Measurements from ENCODE around the gene AGO3.

AGO3 gene

DNA sequence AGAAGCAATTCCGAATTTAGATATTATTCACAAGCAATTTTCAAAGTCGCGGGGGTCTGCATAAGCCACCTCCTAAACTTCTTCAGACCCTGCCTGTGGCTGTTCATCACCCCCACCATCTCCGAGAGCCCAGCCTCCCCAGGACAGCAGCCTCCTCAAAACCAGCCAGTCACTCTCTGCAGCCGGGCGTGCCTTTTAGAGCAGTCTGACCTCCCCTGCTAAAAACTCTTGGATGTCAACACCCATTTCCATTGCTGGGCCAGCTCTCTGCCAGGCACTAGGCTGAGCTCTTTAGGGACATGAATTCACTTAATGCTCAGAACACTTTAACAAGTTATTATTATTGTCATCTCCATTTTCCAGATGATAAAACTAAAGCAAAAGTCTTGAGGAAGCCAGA, 169.5 kb downstream of the AGO3 start:
- Mint-ChIP-seq H3K9me3 (no peaks in the 10 kb centered on the region), H3K36me3 (peaks cover 15% of the 10 kb centered on the region), H3K4me1 (no peaks in the 10 kb centered on the region), H3K27ac (no peak overlapping the region), H3K4me3 (no peak overlapping the region)
- ATAC-seq (no peak), DNase-seq (ENCODE audit: low spot score in 2 of 2) (no peak)

DNA sequence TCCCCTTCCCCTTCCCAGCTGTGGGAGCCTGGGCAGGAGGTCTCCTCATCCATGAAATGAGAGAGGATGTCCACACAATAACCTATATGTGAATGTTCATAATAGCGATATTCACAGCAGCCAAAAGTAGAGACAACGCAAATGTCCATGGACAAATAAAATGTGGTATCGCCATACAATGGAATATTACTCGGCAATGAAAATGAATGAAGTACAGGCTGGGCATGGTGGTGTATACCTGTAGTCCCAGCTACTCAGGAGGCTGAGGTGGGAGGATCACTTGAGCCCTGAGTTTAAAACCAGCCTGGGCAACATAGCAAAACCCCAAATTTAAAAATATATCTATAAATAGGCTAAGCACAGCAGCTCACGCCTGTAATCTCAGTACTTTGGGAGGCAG, 170.6 kb downstream of the AGO3 start:
- Mint-ChIP-seq H3K4me3 (no peak overlapping the region), H3K4me1 (no peaks in the 10 kb centered on the region), H3K27ac (no peak overlapping the region), H3K9me3 (no peaks in the 10 kb centered on the region), H3K36me3 (peaks cover 4% of the 10 kb centered on the region)
- no peak for ATAC-seq
- DNase-seq (ENCODE audit: low spot score in 2 of 2) = no peak

- Mint-ChIP-seq H3K9me3 (no peaks in the 10 kb centered on the region), H3K27ac (peak overlapping the region; percentile 40), H3K36me3 (no peaks in the 10 kb centered on the region), H3K4me3 (no peak overlapping the region), H3K4me1 (peaks cover 21% of the 10 kb centered on the region)
- ATAC-seq (no peak), DNase-seq (ENCODE audit: low spot score in 2 of 2) (no peak)
Measured at GRCh38 chr1:36106269-36106668, 175.4 kb downstream of the AGO3 start.

- Mint-ChIP-seq H3K36me3 (no peaks in the 10 kb centered on the region), H3K27ac (peak overlapping the region; percentile 68), H3K9me3 (no peaks in the 10 kb centered on the region), H3K4me3 (no peak overlapping the region), H3K4me1 (peaks cover 25% of the 10 kb centered on the region)
- ATAC-seq (no peak), DNase-seq (ENCODE audit: low spot score in 2 of 2) (no peak)
Measured at GRCh38 chr1:36107394-36107793, 176.5 kb downstream of the AGO3 start.

DNA sequence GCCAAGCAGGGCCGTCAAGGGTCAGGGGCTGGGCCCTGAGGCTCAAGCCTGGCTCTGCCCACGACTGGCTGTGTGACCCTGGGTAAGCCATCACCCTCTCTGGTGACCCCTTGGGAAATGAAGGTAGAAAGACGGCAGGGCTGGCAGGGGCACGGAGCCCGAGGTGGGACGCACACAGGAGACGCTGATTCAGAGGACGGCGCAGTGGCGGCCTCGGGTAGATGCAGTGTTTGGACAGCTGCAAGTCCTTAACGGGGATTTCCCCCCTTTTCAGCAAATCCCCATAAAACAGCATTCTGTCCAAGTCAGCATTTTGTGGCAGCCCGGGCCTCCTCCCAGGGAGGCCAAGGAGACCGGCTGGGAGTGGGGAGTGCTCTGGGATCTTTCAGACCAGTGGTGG, 177.4 kb downstream of the AGO3 start:
- H3K36me3 Mint-ChIP-seq = no peaks in the 10 kb centered on the region
- no peaks in the 10 kb centered on the region for H3K9me3 Mint-ChIP-seq
- no peak overlapping the region for H3K4me3 Mint-ChIP-seq
- DNase-seq (ENCODE audit: low spot score in 2 of 2) (no peak), ATAC-seq (no peak)
- peaks cover 25% of the 10 kb centered on the region for H3K4me1 Mint-ChIP-seq
- H3K27ac Mint-ChIP-seq = peak overlapping the region; percentile 68

DNA sequence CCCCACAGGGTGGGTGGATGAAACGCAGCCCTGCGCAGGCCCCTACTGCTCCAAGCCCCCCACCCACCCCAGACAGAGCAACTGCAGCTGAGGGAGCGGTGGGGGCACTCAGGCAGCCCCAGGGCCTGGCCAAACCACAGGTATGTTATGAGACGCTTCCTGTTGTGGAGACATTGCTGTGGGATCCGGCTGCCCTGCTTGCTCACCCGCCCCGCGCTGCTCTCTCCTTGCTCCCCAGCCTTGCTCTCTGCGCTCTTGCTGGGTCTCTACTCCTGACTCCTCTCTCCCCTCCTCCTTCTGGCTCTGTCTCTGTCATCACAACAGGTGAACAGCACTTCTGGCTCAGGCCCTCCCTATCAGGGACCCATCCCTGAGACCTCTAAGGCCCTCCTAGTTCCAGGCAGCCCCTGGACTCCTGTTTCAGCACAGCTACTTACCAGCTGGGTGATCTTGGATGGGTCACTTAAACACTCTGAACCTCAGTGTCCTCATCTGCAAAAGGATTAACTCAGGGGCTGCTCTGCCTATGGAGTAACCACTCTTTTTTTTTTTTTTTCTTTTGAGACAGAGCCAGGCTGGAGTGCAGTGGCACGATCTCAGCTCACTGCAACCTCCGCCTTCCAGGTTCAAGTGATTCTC, 178.3 kb downstream of the AGO3 start:
- peaks cover 25% of the 10 kb centered on the region for H3K4me1 Mint-ChIP-seq
- no peaks in the 10 kb centered on the region for H3K36me3 Mint-ChIP-seq
- DNase-seq (ENCODE audit: low spot score in 2 of 2) (peak; percentile 34 to 64), ATAC-seq (peak; percentile 93)
- H3K9me3 Mint-ChIP-seq = no peaks in the 10 kb centered on the region
- H3K27ac Mint-ChIP-seq = peak overlapping the region; percentile 68
- H3K4me3 Mint-ChIP-seq = peak overlapping the region; percentile 25

GRCh38 chr1:36111151-36111550, 180.2 kb downstream of the AGO3 start:
- Mint-ChIP-seq H3K4me1 (peaks cover 25% of the 10 kb centered on the region), H3K9me3 (no peaks in the 10 kb centered on the region), H3K36me3 (no peaks in the 10 kb centered on the region), H3K4me3 (no peak overlapping the region), H3K27ac (peak overlapping the region; percentile 87)
- DNase-seq (ENCODE audit: low spot score in 2 of 2) (no peak), ATAC-seq (no peak)

- ATAC-seq = no peak
- Mint-ChIP-seq H3K4me1 (peaks cover 25% of the 10 kb centered on the region), H3K36me3 (no peaks in the 10 kb centered on the region), H3K9me3 (no peaks in the 10 kb centered on the region), H3K27ac (peak overlapping the region; percentile 38), H3K4me3 (no peak overlapping the region)
- no peak for DNase-seq (ENCODE audit: low spot score in 2 of 2)
Measured at GRCh38 chr1:36112823-36113222, 181.9 kb downstream of the AGO3 start.

DNA sequence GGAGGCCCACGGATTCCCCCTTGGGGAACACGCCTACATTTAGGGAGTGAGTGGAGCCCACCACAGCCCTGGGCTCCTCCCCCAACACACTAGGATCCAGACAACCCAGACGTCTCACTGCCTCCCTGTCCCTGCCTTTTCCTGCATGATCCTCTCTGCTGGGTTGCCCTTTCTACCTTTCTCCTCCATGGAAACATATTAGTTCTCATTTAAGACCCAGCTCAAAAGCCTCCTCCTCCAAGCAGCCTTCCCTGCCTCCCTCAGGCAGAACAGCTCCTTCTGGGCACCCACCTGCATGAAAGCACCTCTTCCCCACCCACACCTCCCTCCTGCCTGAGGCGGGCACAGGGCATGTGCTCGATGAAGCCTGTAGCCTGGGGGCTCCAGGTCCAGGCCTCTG, 183.5 kb downstream of the AGO3 start:
- Mint-ChIP-seq H3K4me3 (no peak overlapping the region), H3K27ac (no peak overlapping the region), H3K4me1 (peaks cover 10% of the 10 kb centered on the region), H3K36me3 (no peaks in the 10 kb centered on the region), H3K9me3 (no peaks in the 10 kb centered on the region)
- no peak for DNase-seq (ENCODE audit: low spot score in 2 of 2)
- ATAC-seq = no peak

GRCh38 chr1:36115200-36115669, 184.3 kb downstream of the AGO3 start:
- H3K4me1 Mint-ChIP-seq = peaks cover 9% of the 10 kb centered on the region
- no peaks in the 10 kb centered on the region for H3K36me3 Mint-ChIP-seq
- H3K9me3 Mint-ChIP-seq = no peaks in the 10 kb centered on the region
- H3K4me3 Mint-ChIP-seq = no peak overlapping the region
- ATAC-seq (no peak), DNase-seq (ENCODE audit: low spot score in 2 of 2) (no peak)
- H3K27ac Mint-ChIP-seq = no peak overlapping the region

DNA sequence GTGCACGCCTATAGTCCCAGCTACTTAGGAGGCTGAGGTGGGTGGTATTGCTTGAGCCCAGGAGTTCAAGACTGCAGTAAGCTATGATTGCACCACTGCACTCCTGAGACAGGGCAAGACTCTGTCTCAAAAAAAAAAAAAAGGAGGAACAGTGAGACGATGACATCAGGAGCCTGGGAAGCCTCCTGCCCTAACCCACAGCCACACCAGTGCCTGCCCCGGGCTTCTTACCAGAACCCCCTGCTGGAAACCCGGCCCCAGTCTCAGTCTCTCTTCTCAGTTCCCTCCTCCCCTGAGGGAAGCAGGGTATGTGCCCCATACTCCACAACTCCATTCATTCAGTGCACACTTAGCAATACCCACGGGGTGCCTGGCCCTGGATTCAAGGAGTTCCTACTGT, 185.0 kb downstream of the AGO3 start:
- ATAC-seq = no peak
- Mint-ChIP-seq H3K4me3 (no peak overlapping the region), H3K36me3 (no peaks in the 10 kb centered on the region), H3K9me3 (no peaks in the 10 kb centered on the region), H3K27ac (no peak overlapping the region), H3K4me1 (peaks cover 7% of the 10 kb centered on the region)
- DNase-seq (ENCODE audit: low spot score in 2 of 2) = no peak

DNA sequence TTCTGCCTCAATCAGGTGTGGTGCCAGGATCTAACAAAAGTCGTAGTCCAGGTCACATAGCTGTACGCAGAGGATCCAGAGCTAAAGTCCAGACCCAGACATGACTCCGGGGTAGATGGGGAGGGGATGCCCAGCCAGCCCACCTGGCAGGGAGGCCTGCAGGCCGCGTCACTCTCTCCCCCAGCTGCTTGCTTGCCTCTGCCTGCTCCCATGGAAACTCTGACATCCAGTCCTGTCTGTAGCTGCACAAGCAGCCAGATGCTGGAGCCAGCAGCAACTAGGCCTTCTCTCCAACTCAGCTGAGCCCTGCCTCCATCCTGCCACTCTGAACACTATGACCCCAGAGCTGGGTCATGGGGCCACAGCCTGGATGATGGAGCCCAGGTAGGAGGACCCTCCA, 186.0 kb downstream of the AGO3 start:
- Mint-ChIP-seq H3K4me1 (no peaks in the 10 kb centered on the region), H3K36me3 (no peaks in the 10 kb centered on the region), H3K27ac (no peak overlapping the region), H3K4me3 (no peak overlapping the region), H3K9me3 (no peaks in the 10 kb centered on the region)
- ATAC-seq (peak; percentile 14), DNase-seq (ENCODE audit: low spot score in 2 of 2) (no peak)

- no peaks in the 10 kb centered on the region for H3K36me3 Mint-ChIP-seq
- H3K4me1 Mint-ChIP-seq = peaks cover 11% of the 10 kb centered on the region
- H3K27ac Mint-ChIP-seq = no peak overlapping the region
- no peaks in the 10 kb centered on the region for H3K9me3 Mint-ChIP-seq
- ATAC-seq (no peak), DNase-seq (ENCODE audit: low spot score in 2 of 2) (no peak)
- no peak overlapping the region for H3K4me3 Mint-ChIP-seq
Measured at GRCh38 chr1:36118447-36119204, 187.7 kb downstream of the AGO3 start.

DNA sequence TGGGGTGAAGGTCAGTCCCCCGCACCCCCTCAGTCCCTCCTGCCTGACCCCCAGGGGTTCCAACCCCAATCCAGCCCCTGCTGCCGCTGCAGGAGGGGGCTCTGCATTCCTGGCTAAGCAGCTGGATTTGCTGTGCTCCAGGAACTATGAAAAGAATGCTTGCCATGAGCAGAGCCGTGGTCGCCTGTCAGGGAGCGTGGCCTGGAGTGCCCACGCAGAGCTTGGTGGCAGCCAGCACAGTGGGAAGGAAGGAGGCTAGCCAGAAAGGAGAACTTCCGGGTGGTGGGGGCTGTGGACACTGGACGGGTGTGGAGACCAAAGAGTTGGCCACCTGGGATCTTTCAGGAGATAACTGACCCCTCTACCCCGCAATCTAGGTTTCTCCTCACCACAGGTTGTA, 188.6 kb downstream of the AGO3 start:
- Mint-ChIP-seq H3K27ac (no peak overlapping the region), H3K9me3 (no peaks in the 10 kb centered on the region), H3K4me1 (peaks cover 16% of the 10 kb centered on the region), H3K36me3 (no peaks in the 10 kb centered on the region), H3K4me3 (no peak overlapping the region)
- ATAC-seq (no peak), DNase-seq (ENCODE audit: low spot score in 2 of 2) (no peak)

Data from stimulated activated effector memory CD8-positive, alpha-beta T cell treated with anti-CD3 and anti-CD28 coated beads, Interleukin-12 subunit alpha, Interleukin-12 subunit beta, amount 100 ng/mL, for 72 hours (primary cell).